ENCODE data around the gene TTC27.
"Not testable (repeated sequence)": the region's sequence is repeated elsewhere in the genome, so short reads cannot be mapped to it uniquely, and the experiment has no call there.

Gene TTC27

DNA sequence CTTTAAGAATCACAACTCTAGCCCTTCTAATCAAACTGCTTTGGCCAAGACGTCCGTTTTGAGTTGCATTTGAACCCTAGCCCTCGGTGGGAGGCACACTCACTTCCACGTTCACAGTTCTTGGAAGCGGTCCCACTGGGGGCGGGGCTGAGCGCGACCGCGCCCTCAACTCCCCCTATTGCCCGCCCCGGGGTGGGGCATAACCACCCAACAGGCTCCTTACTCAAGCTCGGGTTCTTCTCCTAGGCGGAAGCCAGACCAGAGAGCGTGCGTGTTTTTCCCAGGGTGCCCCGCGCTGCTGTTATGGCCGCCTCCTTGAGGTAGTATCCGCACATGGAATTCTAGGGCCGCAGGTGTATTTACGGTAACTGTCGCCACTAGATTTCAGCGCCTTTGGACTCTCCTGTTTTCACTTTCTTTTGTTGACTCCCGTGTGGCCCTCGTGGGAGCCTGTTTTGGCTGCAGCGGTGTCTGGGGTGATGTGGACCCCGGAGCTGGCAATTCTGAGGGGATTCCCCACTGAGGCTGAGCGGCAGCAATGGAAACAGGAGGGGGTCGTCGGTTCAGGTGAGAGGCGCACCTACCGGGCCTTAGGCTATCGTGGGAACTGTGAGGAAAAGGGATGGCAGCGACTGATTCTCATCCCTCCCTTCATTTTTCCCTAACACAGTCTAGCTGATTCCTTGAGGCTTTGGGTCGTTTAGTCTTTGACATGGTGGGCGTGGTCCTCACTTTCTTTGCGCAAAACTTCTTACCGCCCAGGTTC is at the start of gene TTC27:
Gene TTC27 (plus strand): TSS at position 237 of the 766 bp plus-strand sequence. CDS start 243 bp downstream, at position 480.
- DNase-seq (ENCODE audit: low read depth): peak; percentile 86

DNA sequence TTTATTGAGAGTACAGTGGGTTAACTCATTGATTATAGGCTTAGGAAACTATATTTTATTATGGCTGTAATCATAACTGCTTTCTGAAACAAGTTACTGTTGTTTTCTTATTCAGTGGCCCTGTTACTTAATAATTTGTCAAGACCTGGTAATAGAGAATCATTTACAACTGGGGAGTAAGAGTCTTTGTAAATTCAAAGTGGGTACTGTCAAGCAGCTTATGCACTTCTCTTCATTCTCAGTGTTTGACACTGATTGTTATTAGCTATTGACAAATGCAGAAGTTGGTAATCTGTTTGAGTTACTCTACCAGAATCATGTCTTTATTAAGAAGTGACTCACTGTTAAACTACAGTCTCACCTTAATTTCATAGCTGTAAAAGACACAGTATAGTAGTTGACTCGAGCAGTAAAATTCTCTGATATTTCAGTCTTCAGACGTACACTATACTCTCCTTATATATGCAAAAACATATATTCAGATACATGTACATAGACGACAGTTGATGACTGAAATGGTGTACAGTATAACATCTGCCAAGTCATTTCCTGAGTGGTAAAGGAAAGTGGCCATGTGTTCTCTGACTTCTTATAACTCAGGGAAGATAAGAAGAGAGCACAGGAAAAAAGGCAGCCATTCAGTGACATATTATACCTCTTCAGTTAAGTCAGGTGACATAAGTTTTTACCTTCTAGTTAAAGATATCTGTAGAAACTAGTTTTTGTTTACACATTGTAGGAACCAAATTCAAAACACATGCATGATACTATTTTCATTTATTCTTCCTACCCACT is 36.0 kb upstream of the TTC27 start:
- no peak for DNase-seq (ENCODE audit: low read depth)

DNA sequence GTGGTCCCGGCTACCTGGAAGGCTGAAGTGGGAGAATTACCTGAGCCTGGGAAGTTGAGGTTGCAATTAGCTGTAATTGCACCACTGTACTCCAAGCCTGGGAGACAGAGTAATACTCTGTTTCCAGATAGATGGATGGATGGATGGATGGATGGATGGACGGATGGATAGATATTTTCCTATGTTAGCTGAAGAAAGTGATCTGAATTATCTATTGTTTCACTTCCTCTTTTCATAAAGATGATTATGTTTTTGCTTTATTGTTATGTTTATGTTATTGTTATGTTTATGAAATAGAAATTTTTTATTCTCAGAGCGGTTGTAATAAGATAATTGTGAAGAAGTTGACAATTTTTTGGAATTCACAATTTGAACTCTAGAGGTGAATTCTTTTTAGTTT is 33.3 kb upstream of the TTC27 start:
- no peak for DNase-seq (ENCODE audit: low read depth)

DNA sequence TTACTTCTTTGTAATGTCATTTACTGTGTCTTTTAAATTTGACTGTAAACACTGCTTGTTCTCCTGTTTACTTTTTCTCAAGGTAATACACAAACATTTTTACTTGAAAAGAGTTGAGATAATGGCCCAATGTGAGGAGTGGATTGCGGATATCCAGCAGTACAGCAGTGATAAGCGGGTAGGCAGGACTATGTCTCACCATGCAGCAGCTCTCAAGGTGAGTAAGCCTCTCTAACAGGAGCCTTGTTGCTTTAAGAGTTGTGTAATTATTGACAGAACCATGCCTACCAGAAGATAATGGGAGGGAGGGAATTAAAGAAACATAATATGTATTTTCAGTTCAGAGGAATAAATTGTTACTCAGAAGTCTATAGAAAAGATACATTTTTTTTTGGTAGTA is 16.5 kb upstream of the TTC27 start:
- DNase-seq (ENCODE audit: low read depth): no peak

DNA sequence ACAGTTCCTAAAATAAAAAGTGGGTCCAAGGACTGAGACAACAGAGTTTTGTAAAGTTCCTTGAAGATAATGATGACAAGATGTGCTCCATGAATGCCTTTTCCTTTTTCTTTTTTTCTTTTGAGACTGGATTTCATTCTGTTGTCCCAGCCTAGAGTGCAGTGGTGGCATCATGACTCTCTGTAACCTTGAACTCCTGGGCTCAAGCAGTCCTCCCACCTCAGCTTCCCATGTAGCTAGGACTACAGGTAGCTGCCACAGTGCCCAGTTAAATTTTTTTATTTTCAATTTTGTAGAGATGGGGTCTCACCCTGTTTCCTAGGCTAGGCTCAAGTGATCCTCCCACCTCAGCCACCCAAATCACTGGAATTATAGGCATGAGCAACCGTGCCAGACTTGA is 16.1 kb upstream of the TTC27 start:
- DNase-seq (ENCODE audit: low read depth): no peak

DNA sequence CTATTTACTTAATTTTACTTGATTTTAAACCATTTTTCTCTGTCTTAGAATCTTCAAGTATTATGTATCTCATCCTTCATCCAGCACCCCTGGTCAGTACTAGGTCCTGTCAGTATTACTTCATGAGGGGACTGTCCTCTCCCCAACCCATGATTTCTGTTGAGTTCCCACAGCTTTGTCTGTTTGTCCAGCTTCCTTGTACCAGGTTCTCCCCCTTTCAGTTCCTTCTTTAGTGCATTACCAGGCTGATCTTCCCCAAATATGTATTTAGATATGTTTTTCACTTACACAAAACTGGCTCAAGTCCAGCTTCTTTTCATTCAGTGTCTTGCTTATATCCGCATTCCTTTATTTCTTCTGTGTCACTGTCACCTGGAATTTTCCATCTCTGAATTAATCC is 13.8 kb upstream of the TTC27 start:
- no peak for DNase-seq (ENCODE audit: low read depth)

DNA sequence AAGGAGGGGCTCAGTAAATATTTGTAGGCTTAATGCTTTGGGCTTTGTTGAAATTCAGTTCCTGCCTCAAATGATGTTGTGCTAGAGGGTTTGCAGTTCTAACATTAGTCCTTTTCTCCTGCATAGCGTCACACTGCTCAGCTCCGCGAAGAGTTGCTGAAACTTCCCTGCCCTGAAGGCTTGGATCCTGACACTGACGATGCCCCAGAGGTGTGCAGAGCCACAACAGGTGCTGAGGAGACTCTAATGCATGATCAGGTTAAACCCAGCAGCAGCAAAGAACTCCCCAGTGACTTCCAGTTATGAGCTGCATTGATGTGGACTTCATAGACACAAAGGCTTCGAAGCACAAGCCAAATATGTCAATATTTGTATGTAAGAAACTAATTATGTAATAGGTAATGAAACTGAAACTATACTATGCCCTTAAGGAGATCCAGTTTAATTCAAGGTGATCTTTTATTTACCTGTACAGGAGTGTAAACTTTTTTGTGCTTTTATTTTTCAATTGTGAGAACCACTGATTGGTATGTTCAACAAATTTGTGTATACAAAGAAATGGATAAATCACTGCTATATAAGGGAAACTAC is 10.2 kb upstream of the TTC27 start:
- DNase-seq (ENCODE audit: low read depth): no peak

DNA sequence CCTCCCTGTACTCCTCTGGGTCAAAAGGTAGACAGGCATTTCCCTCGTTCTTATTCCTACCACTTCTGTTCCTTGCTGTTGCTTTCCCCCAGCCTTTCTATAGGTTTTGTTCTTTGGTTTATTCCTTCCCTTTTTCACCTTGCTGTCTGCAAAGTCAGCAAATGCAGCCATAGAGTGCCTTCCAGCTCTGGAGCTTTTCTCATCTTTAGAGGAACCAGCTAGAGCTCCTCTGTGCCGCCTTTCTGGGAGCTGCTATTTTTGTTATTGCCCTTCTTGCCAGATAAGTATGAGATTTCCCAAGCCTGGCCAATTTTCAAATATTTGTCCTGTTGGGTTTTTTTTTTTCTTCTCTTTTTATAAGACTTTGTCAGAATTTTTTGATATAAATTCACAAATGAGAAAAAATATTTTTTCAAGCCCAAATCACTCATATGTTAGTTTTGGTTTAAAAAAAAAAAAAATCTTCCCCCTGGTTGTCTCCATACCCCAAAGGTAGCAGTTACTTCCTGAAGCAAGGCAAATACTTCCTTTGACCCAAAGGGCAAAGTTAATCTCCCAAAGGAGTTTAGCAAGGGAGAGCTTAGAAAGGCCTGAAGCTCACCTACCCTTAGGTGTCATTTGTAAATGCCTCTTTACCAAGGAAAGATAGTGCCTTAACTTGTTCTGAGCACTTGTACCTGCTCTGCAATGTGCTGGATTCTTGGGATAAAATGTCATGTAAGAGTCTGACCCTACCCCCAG is 5.1 kb upstream of the TTC27 start:
- DNase-seq (ENCODE audit: low read depth): no peak

DNA sequence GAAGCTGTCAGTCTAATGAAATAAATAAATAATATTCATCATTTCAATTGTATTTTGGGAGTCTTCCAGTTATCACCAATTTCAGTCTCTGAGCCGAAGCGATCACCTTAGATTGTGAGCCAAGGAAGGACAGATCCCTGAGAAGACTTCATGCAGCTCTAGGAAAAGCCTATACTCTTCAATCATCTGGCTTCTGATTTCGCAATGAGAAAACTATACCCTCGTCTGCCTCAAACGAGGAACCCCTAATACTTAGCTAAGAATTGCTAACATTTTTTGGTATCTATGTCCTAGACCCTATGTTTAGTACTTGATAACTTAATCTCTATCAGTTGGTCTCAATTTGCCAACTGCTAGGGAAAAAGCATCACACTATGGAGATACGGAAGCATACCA is 4.5 kb upstream of the TTC27 start:
- no peak for DNase-seq (ENCODE audit: low read depth)

DNA sequence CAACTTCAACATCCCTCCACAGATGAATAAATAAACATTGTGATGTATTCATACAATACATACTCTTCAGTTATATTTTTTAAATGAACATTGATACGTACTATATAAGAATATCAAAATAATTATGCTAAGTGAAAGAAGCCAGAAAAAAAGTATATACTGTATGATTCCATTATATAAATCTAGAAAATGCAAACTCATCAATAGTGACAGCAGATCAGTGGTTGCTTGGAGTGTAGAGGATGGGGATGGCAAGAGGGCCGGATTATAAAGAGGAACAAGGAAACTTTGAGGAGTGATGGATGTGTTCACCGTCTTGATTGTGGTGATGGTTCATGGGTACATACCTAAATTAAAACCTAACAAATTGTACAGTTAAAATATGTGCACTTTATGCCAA is 3.0 kb upstream of the TTC27 start:
- DNase-seq (ENCODE audit: low read depth): no peak

DNA sequence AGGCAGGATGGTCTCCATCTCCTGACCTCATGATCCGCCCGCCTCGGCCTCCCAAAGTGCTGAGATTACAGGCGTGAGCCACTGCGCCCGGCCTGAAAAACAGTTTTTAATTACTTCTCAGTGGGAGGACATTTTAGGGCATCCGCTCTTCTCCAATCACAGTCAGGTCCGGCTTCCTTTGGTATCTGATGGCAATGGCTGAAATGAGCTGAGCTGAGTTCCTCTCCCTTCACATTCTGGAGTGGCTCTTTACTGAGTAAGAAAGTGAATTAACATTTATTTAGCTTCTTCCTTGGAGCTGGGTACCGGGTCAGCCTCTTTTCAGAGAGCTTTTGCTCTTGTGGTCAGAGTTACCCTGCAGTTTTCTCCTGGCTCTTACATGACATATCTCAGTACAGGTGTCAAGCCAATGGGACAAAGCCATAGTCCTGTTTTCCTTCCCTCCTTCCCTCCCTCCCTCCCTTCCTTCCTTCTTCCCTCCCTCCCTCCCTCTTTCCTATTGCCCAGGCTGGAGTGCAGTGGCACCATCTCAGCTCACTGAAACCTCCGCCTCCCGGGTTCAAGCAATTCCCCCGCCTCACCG is 1.1 kb upstream of the TTC27 start:
- no peak for DNase-seq (ENCODE audit: low read depth)

DNA sequence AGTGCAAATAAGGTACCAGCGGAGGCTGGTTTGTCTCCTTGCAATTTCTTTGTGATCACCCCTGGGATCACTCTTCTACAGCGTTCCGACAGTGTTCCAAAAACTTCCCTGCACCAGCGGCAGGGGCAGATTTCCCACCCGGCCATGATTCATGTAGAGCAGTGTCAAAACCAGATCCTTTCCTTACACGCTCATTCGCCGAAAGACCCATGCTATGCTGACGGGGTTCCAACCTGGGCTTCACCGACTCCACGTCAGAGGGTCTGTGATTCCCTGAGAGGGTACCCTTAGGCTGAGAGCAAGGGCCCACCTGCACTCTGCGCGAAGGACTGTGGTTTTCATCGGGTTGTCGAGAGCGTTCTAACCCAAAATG is 423 bp upstream of the TTC27 start:
- DNase-seq (ENCODE audit: low read depth): peak; percentile 26

DNA sequence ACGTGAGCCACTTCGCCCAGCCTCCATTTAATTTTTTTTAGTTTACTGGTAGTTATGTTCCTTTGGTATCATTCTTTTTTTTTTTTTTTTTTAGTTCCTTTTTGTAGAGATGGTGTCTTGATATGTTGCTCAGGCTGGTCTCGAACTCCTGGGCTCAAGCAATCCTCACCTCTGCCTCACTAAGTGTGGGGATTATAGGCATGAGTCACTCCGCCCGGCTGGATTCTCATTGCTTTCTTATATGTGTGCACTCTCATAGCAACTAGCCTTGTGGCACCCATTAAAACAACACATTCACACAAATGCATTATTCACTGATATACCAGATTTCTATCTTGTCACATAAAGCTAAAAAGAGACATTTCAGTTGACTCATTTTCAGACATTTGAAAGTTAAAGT is 4.2 kb downstream of the TTC27 start:
- DNase-seq (ENCODE audit: low read depth): peak; percentile 10

DNA sequence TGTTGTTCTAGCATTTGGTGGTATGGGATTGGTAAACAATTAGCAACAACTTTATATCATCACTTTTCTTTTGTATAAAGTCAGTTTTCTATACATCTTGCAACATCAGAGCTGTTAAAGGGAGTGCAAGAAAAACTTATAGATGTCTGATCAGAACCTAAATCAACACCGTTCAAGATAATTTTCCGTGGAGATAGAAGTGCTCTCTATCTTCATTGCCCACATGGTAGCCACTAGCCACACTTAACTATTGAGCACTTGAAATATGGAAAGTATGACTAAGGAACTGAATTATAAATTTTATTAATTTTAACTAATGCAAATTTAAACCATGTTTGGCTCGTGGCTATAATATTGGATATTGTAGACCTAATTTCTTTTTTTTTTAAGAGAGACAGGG is 5.2 kb downstream of the TTC27 start:
- DNase-seq (ENCODE audit: low read depth): no peak

DNA sequence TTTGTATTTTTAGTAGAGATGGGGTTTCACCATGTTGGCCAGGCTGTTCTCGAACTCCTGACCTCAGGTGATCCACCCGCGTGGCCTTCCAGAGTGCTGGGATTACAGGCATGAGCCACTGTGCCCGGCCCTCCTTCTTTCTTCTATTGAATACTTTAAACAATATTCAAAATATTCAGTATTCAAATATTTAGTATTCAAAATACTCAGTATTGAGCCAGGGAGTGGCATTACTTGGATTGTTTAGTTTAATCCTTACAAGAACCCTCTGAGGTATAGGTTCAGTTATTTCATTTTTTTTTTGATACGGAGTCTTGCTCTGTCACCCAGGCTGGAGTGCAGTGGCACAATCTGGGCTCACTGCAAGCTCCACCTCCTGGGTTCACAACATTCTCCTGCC is 10.7 kb downstream of the TTC27 start:
- not testable (repeated sequence) for DNase-seq (ENCODE audit: low read depth)

DNA sequence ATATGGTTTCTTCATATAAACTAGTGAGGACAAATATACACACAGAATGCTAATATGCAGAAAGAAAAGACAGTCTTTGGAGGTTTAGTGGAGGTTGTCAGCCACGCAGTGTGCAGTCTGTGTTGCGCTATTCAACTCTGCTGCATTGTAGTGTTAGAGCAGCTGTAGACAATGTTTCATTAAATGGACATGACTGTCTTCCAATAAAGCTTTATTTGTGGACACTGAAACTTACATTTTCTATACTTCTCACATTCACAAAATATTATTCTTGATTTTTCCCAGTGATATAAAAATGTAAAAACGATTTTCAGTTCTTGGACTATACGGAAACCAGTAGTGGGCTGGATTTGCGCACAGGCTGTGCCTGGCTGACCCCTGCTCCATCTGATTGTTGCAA is 13.3 kb downstream of the TTC27 start:
- DNase-seq (ENCODE audit: low read depth): no peak

DNA sequence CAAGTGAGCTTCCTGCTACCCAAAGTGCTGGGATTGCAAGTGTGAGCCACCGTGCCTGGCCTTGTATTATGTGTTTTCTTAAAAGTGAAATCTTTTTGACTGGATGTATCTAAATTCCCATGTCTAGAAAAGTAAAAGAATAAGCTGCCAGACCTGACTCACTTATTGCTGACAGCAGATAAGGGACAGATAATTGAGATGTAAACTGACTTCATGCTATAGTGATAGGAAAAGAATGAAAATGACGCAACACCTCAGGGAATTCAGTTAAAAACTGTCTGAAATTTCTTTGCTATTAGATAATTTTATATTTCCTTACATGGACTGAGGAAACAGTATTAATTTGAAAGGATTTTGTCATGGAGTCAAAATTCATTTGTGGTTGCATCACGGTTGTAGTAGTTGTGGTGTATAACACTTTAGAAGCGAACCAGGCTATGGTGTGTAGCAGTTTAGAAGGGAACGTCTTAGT is 19.4 kb downstream of the TTC27 start:
- peak; percentile 30 for DNase-seq (ENCODE audit: low read depth)

DNA sequence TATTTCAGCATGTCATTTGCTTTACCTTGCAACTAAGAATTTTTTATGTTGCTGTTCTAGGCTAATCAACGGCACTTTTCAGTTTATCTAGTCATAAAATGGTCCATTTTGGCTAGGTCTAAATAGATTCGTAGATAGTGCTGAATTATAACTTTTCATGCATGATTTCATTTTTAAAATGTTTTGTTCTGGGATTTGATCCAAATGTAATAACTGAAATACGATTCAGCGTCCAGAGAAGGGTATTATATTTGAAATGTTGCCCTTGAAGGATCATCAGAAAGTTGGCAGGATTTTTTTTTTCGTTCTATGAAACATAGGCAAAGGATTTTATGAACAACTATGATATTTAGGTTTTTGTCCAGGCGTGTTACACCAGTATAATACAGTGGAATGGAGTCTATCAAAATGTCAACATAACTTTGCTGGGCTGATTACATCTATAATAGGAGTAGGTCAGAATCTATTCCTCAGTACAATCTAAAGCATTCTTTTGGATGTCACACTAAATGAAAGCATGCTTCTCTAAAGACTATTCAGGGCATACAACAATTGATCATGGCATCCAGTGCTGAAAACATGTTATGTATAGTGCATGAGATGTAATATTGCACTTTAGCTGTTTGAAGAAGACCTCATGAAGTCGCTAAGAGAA is 24.8 kb downstream of the TTC27 start:
- DNase-seq (ENCODE audit: low read depth): no peak

DNA sequence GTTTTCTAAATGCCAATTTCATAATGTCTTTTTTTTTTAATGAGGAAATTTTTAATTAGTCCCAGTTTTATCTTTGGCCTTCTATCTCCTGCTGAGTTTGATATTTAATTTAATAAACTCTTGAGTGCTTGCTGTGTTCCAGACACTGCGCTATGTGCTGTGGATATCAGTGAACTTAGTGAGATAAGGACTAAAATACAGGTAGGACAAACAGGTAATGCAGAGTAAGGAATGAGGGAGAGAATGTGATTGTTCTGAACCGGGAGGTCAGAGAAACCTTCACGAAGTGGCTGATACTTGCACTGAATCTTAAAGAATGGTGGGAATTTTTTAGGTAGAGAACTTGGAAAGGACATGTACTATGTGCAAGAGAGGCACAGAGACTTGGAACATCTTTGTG is 28.2 kb downstream of the TTC27 start:
- DNase-seq (ENCODE audit: low read depth): no peak

DNA sequence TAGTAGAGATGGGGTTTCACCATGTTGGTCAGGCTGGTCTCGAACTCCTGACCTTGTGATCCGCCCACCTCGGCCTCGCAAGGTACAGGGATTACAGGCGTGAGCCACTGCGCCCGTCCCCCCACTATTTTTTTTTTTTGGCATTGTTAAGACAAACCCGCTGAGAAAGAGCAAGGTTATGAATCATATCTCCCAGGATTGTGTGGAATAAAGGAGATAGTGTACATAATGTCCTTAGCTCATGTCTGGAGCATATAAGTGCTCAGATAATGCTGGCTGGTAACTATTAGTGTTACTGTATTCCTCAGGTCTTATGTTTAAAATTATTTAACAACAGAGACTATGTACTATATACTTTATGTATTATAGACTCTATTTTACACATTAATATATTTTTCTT is 36.0 kb downstream of the TTC27 start:
- no peak for DNase-seq (ENCODE audit: low read depth)

DNA sequence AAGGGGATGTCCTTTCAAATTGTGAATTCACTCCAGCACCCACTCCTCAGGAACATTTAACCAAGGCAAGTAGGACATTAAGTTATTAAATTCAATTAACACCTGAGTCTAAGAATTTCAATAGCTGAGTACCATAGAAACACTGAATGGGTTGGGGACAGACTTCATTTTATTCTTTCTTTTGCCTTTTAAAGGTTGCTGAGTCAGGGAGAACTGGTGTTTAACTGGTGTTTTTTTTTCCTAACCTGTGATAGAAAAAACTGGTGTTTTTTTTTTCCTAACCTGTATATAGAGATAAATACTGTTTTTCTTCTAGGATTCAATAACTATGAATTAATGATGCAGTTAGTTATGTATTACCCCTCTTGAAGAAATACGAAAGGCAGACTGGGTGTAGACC is 38.9 kb downstream of the TTC27 start:
- DNase-seq (ENCODE audit: low read depth): no peak

DNA sequence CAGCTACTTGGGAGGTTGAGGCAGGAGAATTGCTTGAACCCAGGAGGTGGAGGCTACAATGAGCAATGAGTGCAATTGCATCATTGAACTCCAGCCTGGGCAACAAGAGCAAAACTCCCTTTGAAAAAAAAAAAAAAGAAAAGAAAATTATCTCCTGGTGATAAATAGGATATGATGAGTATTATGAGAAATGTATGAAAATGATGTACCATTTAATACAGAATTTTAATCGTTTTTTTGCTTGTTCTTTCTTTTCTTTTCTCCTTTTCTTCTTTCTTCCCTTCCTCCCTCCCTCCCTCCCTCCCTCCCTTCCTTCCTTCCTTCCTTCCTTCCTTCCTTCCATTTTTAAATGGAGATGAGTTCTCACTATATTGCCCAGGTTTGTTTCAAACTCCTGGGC is 40.4 kb downstream of the TTC27 start:
- DNase-seq (ENCODE audit: low read depth): no peak
